WTC11 (cell line): ENCODE data around the gene KLB. TPM values are rescaled to one million over a fixed set of nuclear protein-coding genes. Genes with fewer than 3 reads are reported as not detected.

Experiments
- ARID4B ChIP-seq: sonication (generic); formaldehyde crosslinking; IDR thresholded peaks from 2 replicates; pipeline ENCODE4 v1.8.0; 2023; ENCODE audit warnings: missing genetic modification reagents, mild to moderate bottlenecking, borderline replicate concordance
- ATF6 ChIP-seq: sonication (generic); formaldehyde crosslinking; IDR thresholded peaks from 2 replicates; pipeline ENCODE4 v1.8.1; 2023; ENCODE audit warnings: mild to moderate bottlenecking, missing genetic modification reagents
- CREM ChIP-seq: sonication (generic); formaldehyde crosslinking; IDR thresholded peaks from 2 replicates; pipeline ENCODE4 v1.8.1; 2022; ENCODE audit warnings: mild to moderate bottlenecking, missing genetic modification reagents, moderate library complexity
- E2F5 ChIP-seq: sonication (generic); formaldehyde crosslinking; IDR thresholded peaks from 2 replicates; pipeline ENCODE4 v1.8.1; 2022; ENCODE audit warnings: mild to moderate bottlenecking, moderate library complexity, missing genetic modification reagents
- EMX1 ChIP-seq: fragments of 250-450 bp; sonication (Bioruptor Pico); IDR thresholded peaks from 2 replicates; pipeline ENCODE4 v1.8.0; 2021; ENCODE audit warnings: mild to moderate bottlenecking
- ETV6 ChIP-seq: sonication (generic); formaldehyde crosslinking; IDR thresholded peaks from 2 replicates; pipeline ENCODE4 v1.8.1; 2022; ENCODE audit warnings: mild to moderate bottlenecking, missing genetic modification reagents
- GABPB1 ChIP-seq: sonication (generic); formaldehyde crosslinking; IDR thresholded peaks from 2 replicates; pipeline ENCODE4 v1.8.1; 2023; ENCODE audit warnings: mild to moderate bottlenecking, missing genetic modification reagents
- HMGA2 ChIP-seq: fragments of 250-450 bp; sonication (Bioruptor Pico); IDR thresholded peaks from 2 replicates; pipeline ENCODE4 v1.4.0; 2021; ENCODE audit warnings: mild to moderate bottlenecking, moderate library complexity
- HMGXB4 ChIP-seq: sonication (generic); formaldehyde crosslinking; IDR thresholded peaks from 2 replicates; pipeline ENCODE4 v1.8.1; 2023; ENCODE audit warnings: mild to moderate bottlenecking, moderate library complexity, missing genetic modification reagents
- MAX ChIP-seq: sonication (generic); formaldehyde crosslinking; IDR thresholded peaks from 2 replicates; pipeline ENCODE4 v1.8.0; 2022; ENCODE audit warnings: mild to moderate bottlenecking, missing genetic modification reagents
- NFE2L1 ChIP-seq: sonication (generic); formaldehyde crosslinking; IDR thresholded peaks from 2 replicates; pipeline ENCODE4 v1.8.1; 2023; ENCODE audit warnings: missing genetic modification reagents
- PRDM15 ChIP-seq: sonication (generic); formaldehyde crosslinking; IDR thresholded peaks from 2 replicates; pipeline ENCODE4 v1.8.0; 2022; ENCODE audit warnings: missing genetic modification reagents
- SMAD4 ChIP-seq: sonication (generic); formaldehyde crosslinking; IDR thresholded peaks from 2 replicates; pipeline ENCODE4 v1.8.0; 2022; ENCODE audit warnings: mild to moderate bottlenecking, missing genetic modification reagents
- TEAD4 ChIP-seq: sonication (generic); formaldehyde crosslinking; IDR thresholded peaks from 2 replicates; pipeline ENCODE4 v1.8.0; 2022; ENCODE audit warnings: mild to moderate bottlenecking, missing genetic modification reagents
- ZNF121 ChIP-seq: sonication (generic); formaldehyde crosslinking; IDR thresholded peaks from 2 replicates; pipeline ENCODE4 v1.8.0; 2023; ENCODE audit warnings: missing genetic modification reagents
- ZNF281 ChIP-seq: sonication (generic); formaldehyde crosslinking; IDR thresholded peaks from 2 replicates; pipeline ENCODE4 v1.8.0; 2023; ENCODE audit warnings: mild to moderate bottlenecking, missing genetic modification reagents
- ZNF317 ChIP-seq: sonication (generic); formaldehyde crosslinking; IDR thresholded peaks from 2 replicates; pipeline ENCODE4 v1.8.1; 2023; ENCODE audit warnings: low read depth, mild to moderate bottlenecking, moderate library complexity, missing genetic modification reagents, borderline replicate concordance
- ZNF423 ChIP-seq: fragments of 250-450 bp; sonication (Bioruptor Pico); IDR thresholded peaks from 2 replicates; pipeline ENCODE4 v2.1.2; 2022; ENCODE audit warnings: mild to moderate bottlenecking, moderate library complexity
- ZNF512 ChIP-seq: sonication (generic); formaldehyde crosslinking; IDR thresholded peaks from 2 replicates; pipeline ENCODE4 v1.8.1; 2022; ENCODE audit warnings: missing genetic modification reagents, borderline replicate concordance
- total RNA-seq: library from RNA; stranded (reverse); gene quantifications from 3 replicates; pipeline ENCODE4 v1.2.3, GENCODE V29; 2021

The KLB gene
- total RNA-seq, 1 experiment from 2014 or later, result not detected

GRCh38 chr4:39365830-39366771 lies 40.6 kb upstream of the KLB start, which contains the start of gene RFC1 (continued):
- TF ChIP-seq ARID4B (CRISPR knock-in tag) (peak; percentile 100), E2F5 (CRISPR knock-in tag) (peak; percentile 100), ZNF423 (no peak), SMAD4 (CRISPR knock-in tag) (peak; percentile 96), TEAD4 (CRISPR knock-in tag) (peak; percentile 95), HMGA2 (CRISPR knock-in tag) (no peak), ETV6 (CRISPR knock-in tag) (peak; percentile 100), GABPB1 (CRISPR knock-in tag) (peak; percentile 89), MAX (CRISPR knock-in tag) (peak; percentile 100), PRDM15 (CRISPR knock-in tag) (peak; percentile 85), HMGXB4 (CRISPR knock-in tag) (peak; percentile 98; the same call in 1 of the 2 replicates), ZNF512 (CRISPR knock-in tag) (0 out of 2 replicates have a peak, but pooled peaks have one; percentile 81), ZNF317 (peak; percentile 81), ZNF121 (CRISPR knock-in tag) (peak; percentile 95), NFE2L1 (CRISPR knock-in tag) (peak; percentile 100), ZNF281 (CRISPR knock-in tag) (peak; percentile 99), CREM (CRISPR knock-in tag) (peak; percentile 99), ATF6 (CRISPR knock-in tag) (peak; percentile 92), EMX1 (CRISPR knock-in tag) (no peak)
